GM20000 (cell line): ENCODE data around the gene PDS5B.

Experiments
- DNase-seq: peaks from one replicate; pipeline ENCODE4 v3.0.0; 2012; ENCODE audit warnings: low spot score
- CTCF ChIP-seq: IDR thresholded peaks from 2 replicates; pipeline ENCODE4 v1.5.1; 2012; ENCODE audit warnings: mild to moderate bottlenecking, control low read depth; ENCODE audit errors: extremely low read depth, missing control alignments

Gene PDS5B

GRCh38 chr13:32582991-32583390, 3.3 kb upstream of the PDS5B start:
- TF ChIP-seq CTCF = no peak
- no peak for DNase-seq

GRCh38 chr13:32585550-32586079, 637 bp upstream of the PDS5B start:
- TF ChIP-seq CTCF = no peak
- no peak for DNase-seq

GRCh38 chr13:32587011-32587810, 959 bp downstream of the PDS5B start:
- no peak for TF ChIP-seq CTCF

GRCh38 chr13:32587811-32588170, 1.5 kb downstream of the PDS5B start:
- no peak for TF ChIP-seq CTCF
- no peak for DNase-seq

More at GRCh38 chr13:32587011-32587810, 959 bp downstream of the PDS5B start:
- peak; percentile 84 for DNase-seq

- TF ChIP-seq CTCF = no peak
- no peak for DNase-seq
These were observed 2.5 kb downstream of the PDS5B start for GRCh38 chr13:32588736-32589135.

GRCh38 chr13:32589471-32589870, 3.2 kb downstream of the PDS5B start:
- no peak for DNase-seq
- TF ChIP-seq CTCF = no peak

- no peak for DNase-seq
- TF ChIP-seq CTCF = no peak
These were observed 4.0 kb downstream of the PDS5B start for GRCh38 chr13:32590266-32590665.
